Hematopoietic multipotent progenitor cell (in vitro differentiated cells): ENCODE data around the gene AHCYL1. TPM values are rescaled to one million over a fixed set of nuclear protein-coding genes. Genes with fewer than 3 reads are reported as not detected.

Source experiments
- DNase-seq, 3 donors: peaks; one replicate each; pipeline ENCODE4 v3.0.0-alpha.2; 2011 to 2015; ENCODE audit warnings: low read depth in 2 of 3, low spot score in 2 of 3
- total RNA-seq: library from RNA; depleted of rRNA; stranded (reverse); fragments of >200 nt; gene quantifications from one replicate; pipeline ENCODE4 v1.2.3, GENCODE V29; 2012

AHCYL1 gene
- total RNA-seq, 1 donor: 39.3 TPM

DNA sequence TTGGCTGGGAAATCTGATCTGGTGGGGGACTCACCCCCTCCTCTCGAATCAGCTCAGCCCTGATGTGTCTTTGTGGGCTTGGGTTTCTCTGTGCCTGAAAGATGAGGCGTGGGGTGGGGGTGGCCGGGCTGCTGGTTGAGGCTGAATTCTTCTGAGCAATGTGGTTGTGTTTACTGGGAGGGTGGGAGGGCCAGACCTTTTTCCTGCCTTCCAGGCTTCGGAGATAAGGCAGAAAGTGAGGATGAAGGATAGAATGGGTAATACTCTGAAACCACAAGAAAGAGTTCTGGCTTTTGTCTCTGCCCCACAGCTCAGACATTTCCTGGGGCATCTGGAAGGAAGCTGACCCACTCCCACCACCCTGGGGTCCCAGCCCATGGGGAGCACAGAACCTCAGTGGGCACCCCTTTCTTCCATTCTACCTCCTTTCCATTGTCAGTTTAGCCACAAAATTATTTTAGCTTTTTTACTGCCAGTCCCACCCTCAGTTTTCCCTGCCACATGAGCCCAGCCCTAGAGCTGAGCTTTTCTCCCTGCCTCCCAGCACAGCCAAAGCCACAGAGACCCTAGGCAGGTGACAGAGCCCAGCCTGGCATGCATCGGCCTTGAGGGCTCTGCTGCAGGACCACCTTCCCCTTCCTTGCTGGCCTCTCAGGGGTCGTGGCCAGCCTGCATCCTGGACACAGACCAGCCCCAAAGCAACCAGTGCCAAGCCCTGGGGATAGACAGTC is 74.7 kb downstream of the AHCYL1 start:
- DNase-seq: no peak

DNA sequence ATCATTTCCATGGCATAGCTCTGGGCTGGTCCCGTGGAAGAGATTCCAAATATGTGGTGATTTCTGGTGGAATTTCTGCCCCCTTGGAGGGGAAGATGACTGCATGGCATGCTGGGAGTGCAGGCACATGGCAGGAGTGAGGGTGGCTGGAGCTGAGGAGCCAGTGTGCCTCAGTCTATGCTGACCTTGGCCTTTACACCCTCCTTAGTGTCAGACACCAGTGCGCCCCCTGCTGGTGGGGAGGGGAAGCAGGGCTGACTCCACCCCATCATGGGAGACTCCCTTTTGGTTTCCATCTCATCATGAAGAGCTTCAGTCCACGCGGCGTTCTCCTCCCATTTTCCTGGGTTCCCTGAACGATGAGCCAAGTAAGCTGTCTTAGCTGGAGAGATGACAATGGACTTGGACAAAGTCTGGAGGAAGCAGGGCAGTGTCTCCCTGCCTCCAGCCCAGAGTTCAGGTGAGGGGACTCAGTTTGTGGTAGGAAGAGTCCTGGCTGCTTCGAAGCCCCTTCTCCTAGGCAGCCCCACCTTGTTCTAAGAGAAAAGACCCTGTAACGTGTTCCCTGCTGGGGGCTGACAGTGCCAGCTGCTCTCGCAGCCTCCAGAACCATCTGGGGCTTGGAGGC is 75.6 kb downstream of the AHCYL1 start:
- peak; percentile 41 to 76 (median 50) for DNase-seq

DNA sequence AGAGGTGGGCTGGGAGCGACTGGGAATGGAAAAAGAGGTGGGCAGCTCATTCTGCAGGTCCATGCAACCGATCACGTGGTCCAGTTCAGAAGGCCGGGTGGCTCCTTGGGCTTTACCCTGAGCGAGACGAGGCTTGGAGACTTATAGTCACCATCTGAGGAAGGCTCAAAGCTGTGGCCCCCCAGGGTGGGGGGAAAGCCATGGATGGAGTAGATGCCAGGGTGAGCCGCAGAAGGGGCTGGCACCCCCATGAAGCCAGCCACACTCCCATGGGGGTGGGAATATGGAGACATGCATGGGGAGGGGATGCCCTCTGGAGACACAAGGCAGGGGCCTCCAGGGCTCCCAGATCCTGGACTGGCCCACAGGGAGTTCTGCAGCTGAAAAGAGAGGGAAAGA is 76.1 kb downstream of the AHCYL1 start:
- no peak for DNase-seq

- DNase-seq: no peak
Observed at GRCh38 chr1:110061341-110061740, 76.8 kb downstream of the AHCYL1 start.

DNA sequence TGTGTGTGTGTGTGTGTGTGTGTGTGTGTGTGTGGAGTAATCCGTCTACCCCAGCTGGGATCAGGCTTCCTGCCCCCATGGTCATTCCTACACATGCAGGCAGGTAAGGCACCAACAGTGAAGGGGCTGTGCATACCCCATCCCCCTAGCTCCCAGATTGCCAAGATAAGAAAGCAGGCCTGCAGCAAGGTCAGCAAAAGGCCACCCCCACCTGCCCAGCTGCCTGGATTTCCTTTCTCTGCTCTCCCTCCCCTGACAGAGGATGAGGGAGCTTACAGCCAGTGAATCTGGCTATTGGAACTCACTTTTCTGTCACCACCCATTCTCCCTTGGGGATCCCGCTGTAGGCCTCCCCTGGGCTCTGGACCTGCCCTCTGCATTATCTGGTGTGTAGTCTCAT is 78.0 kb downstream of the AHCYL1 start:
- DNase-seq: no peak

DNA sequence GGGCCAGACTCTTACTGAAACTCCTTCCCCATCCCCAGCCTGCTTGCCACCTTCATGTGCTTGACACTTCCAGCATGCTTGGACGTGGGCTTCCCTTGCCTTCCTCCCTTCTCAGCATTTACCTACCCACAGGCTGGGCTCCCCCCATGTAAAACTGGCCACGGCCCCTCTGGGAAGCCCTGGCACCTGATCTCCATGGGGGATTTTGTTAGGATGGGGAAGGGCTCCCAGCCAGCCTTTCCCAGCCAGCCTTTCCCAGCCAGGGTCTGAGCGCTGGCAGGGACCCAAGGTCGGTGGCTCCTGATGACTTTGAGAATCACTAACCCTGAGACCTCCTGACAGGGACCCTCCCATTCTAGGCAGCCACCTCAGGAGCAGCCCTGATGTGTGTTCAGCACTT is 79.2 kb downstream of the AHCYL1 start:
- DNase-seq: no peak

- DNase-seq: no peak
Observed at GRCh38 chr1:110064576-110065337, 80.2 kb downstream of the AHCYL1 start.

DNA sequence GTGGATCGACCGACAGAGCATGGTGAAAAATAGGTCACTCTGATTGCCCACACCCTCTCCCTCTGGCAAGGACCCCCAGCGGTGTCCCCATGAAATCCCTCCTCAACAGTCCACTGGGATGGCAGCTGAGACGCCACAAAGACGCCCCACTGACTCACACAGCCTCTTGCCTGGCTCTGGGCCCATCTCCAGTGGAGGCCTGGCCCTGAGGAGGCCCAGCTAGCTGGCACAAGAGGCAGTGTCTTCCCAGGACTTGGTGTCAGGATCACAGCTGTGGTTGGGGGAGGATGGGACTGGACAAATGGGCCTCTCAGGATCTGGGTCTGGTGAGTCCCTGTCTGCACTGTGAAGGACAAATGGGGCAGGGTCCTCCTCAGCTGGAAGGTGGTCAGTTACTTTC is 81.3 kb downstream of the AHCYL1 start:
- no peak for DNase-seq

GRCh38 chr1:110067479-110067892 is 82.9 kb downstream of the AHCYL1 start:
- no peak for DNase-seq

- peak in 1 of 3 donors; percentile 46 for DNase-seq
Observed at GRCh38 chr1:110067893-110068645, 83.5 kb downstream of the AHCYL1 start.

DNA sequence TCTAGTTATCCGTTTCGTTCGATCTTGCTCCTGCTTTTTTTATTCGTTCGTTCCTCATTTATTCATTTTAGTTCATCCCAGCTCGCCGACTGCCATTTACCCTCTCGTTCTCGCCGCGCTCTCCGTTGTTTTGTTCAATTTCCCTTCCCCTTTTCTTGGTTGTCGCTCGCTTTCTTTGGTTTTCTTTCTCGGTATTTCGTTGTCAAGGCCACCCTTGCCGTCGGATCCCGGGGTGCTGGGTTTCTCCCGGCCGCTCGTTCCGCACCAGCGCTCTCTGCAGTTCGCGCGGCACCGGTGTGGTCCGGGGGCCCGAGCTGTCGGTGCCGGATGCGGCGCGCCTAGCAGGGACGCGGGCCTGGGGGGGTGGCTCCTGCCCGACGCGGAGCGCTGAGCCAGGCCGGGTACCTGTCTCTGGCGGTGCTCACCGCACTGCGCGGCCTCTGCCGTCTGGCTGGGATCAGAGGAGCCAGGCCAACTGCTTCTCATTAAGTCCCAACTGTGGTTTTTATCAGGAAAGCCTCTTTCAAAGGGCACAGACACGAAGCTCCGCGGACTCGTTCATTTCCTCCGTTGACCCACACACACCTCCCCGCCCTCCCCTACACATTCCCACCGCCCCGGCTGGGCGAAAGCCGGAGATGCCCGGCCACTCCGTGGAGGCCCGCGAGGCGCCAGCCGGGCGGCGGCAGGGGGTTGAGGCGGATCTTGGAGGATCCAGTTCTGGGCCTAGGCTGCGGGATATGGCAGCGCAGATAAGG is 84.3 kb downstream of the AHCYL1 start:
- DNase-seq: peak in 2 of 3 donors; percentile 41 to 61

GRCh38 chr1:110069404-110070281 is 85.1 kb downstream of the AHCYL1 start:
- DNase-seq: peak in 1 of 3 donors; percentile 52

- no peak for DNase-seq
Observed at GRCh38 chr1:110070282-110070669, 85.7 kb downstream of the AHCYL1 start.

DNA sequence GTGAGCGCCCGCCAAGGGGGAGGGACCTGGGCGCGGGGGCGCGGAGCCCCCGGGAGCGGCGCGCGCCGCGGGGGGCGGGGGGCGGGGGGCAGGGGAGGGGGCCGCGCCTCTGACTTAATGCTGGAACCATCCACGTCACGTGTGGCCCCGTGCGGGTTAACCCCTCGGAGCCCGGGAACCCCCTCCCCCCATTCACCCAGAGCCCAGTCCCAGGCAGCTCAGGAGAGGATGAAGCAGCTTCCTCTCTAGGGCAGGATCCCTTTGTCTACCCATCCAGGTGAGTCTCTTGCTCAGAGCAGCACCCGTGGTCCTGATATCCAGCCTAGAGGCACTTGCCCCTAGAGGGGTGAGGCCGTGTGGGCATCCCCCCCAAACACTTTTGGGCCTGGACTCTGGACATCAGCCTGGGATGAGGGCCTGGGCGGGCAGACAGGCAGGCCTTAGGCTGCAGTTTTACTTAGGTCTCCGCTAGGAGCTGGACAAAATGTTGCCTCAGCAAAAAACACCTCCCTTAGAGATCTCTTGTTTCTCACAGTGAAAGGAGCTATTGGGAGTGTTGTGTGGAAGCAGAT is 86.2 kb downstream of the AHCYL1 start, which contains the start of gene ALX3:
TSS of gene ALX3 (minus strand) at position 2 of the 572 bp plus-strand sequence. CDS start 60 bp downstream, outside the sequence.
- DNase-seq: no peak

Other genes with a start within 250 kb of the AHCYL1 start
- 13.5 TPM for gene GSTM3, start 243.7 kb upstream of the AHCYL1 start, total RNA-seq
- not detected for gene EPS8L3, start 220.8 kb upstream of the AHCYL1 start, total RNA-seq
- 23.2 TPM for gene CSF1, start 73.9 kb upstream of the AHCYL1 start, total RNA-seq
- gene STRIP1, start 49.9 kb downstream of the AHCYL1 start, total RNA-seq: 56.0 TPM
- gene ALX3, start 85.9 kb downstream of the AHCYL1 start, total RNA-seq: not detected
- not detected for gene UBL4B, start 127.7 kb downstream of the AHCYL1 start, total RNA-seq
- gene SLC6A17, start 165.7 kb downstream of the AHCYL1 start, total RNA-seq: not detected
- gene KCNC4, start 225.5 kb downstream of the AHCYL1 start, total RNA-seq: 5.7 TPM